GM12878 (cell line): ENCODE measurements around the gene SPESP1. TPM values are rescaled to one million over a fixed set of nuclear protein-coding genes. Genes with fewer than 3 reads are reported as not detected.

Experiments
- ATAC-seq: fragments of 200-7000 bp; cut with Tn5 transposase; 3 replicates; pipeline ENCODE4 v1.9.1; 2020; ENCODE audit warnings: mild to moderate bottlenecking, moderate library complexity
- BruUV-seq: library from RNA; stranded (reverse); fragments of 400-500 nt; replicated peaks from 2 replicates; lab custom pipeline; 2021; lab: Mats Ljungman, UMichigan
- CTCF ChIA-PET: fragments of 300-600 bp; sonication (Branson Sonifier 250); formaldehyde crosslinking; extraction: SDS; loops from one replicate; lab custom pipeline; 2021; ENCODE audit warnings: inconsistent platforms; lab: Yijun Ruan, JAX
- POLR2A ChIA-PET: fragments of 350-600 bp; formaldehyde crosslinking; extraction: SDS; loops from one replicate; lab custom pipeline; 2021; ENCODE audit warnings: inconsistent platforms; lab: Charles Lee
- RAD21 ChIA-PET: fragments of 300-600 bp; sonication (Branson Sonifier 250); formaldehyde crosslinking; loops from one replicate; lab custom pipeline; 2023; ENCODE audit warnings: antibody characterized with exemption; ENCODE audit not compliant: unreplicated experiment; lab: Charles Lee
- SMC1A ChIA-PET: fragments of 300-600 bp; sonication (Branson Sonifier 250); formaldehyde crosslinking; loops from one replicate; lab custom pipeline; 2023; ENCODE audit not compliant: unreplicated experiment, uncharacterized antibody; lab: Charles Lee
- DNase-seq: peaks from one replicate; pipeline ENCODE4 v3.0.0-alpha.2; 2011; ENCODE audit warnings: low read depth, low spot score
- FAIRE-seq: peaks from 3 replicates; lab custom pipeline; 2011; peaks lifted over from hg19 to GRCh38; lab: Jason Lieb, UNC
- H2AFZ ChIP-seq: 2 replicates; pipeline ENCODE4 v1.6.0; 2011; ENCODE audit warnings: low read depth, low read length, control low read depth; ENCODE audit not compliant: control insufficient read depth
- H3K27ac ChIP-seq: 2 replicates; pipeline ENCODE4 v1.5.1; 2011; ENCODE audit warnings: control low read depth; ENCODE audit not compliant: control insufficient read depth, insufficient read depth
- H3K27me3 ChIP-seq, 2 experiments: replicated peaks in 1 of 2; 2 replicates each; pipeline versions ENCODE4 v1.6.0 to v1.6.1; 2011; ENCODE audit warnings: low read length in 1 of 2; ENCODE audit not compliant: control insufficient read depth in 2 of 2, insufficient read depth in 2 of 2
- H3K36me3 ChIP-seq, 2 experiments: 2 replicates each; pipeline ENCODE4 v1.5.1; 2011; ENCODE audit warnings: low read length in 1 of 2; ENCODE audit not compliant: control insufficient read depth in 2 of 2, insufficient read depth in 2 of 2
- H3K4me1 ChIP-seq: 2 replicates; pipeline ENCODE4 v1.6.1; 2011; ENCODE audit warnings: mild to moderate bottlenecking, low read length, moderate library complexity, mixed read lengths; ENCODE audit not compliant: control insufficient read depth, insufficient read depth
- H3K4me2 ChIP-seq: 2 replicates; pipeline ENCODE4 v1.6.0; 2011; ENCODE audit warnings: control low read depth; ENCODE audit not compliant: control insufficient read depth, insufficient read depth
- H3K4me3 ChIP-seq: fragments of 200-600 bp; sonication (generic); 2 replicates; pipeline ENCODE4 v1.5.1; 2016
- H3K79me2 ChIP-seq: 2 replicates; pipeline ENCODE4 v1.6.0; 2011; ENCODE audit warnings: low read length; ENCODE audit not compliant: control insufficient read depth, insufficient read depth
- H3K9ac ChIP-seq: 2 replicates; pipeline ENCODE4 v1.8.0; 2011; ENCODE audit warnings: low read length, control low read depth, mixed read lengths; ENCODE audit not compliant: control insufficient read depth, insufficient read depth
- H3K9me3 ChIP-seq: replicated peaks from 3 replicates; pipeline ENCODE4 v1.5.1; 2011; ENCODE audit warnings: mild to moderate bottlenecking, low read length; ENCODE audit not compliant: control insufficient read depth, insufficient read depth
- H4K20me1 ChIP-seq: 2 replicates; pipeline ENCODE4 v1.6.0; 2011; ENCODE audit not compliant: control insufficient read depth, insufficient read depth
- BACH1 ChIP-seq: fragments of 450-650 bp; IDR thresholded peaks from 2 replicates; pipeline ENCODE4 v1.6.1; 2017; ENCODE audit warnings: mild to moderate bottlenecking, borderline replicate concordance
- CEBPB ChIP-seq, 2 experiments: fragments of 150-350 bp in 1 of 2; IDR thresholded peaks; 2 replicates each; pipeline ENCODE4 v1.6.1; 2012 to 2014; ENCODE audit warnings: low read depth in 2 of 2, low read length in 2 of 2, borderline replicate concordance in 1 of 2, inconsistent platforms in 1 of 2
- CHD1 ChIP-seq: IDR thresholded peaks from 2 replicates; pipeline ENCODE4 v1.6.1; 2012; ENCODE audit warnings: low read depth, low read length, improper control_type of control experiment
- EP300 ChIP-seq, 2 experiments: fragments of 150-350 bp in 1 of 2; IDR thresholded peaks; 2 replicates each; pipeline ENCODE4 v1.6.1; 2011 to 2012; ENCODE audit warnings: low read depth in 2 of 2, low read length in 2 of 2, borderline replicate concordance in 1 of 2, improper control_type of control experiment in 1 of 2, inconsistent platforms in 1 of 2; ENCODE audit not compliant: control insufficient read depth in 1 of 2
- ESRRA ChIP-seq: IDR thresholded peaks from 2 replicates; pipeline ENCODE4 v1.6.1; 2012; ENCODE audit warnings: mild to moderate bottlenecking, low read length, improper control_type of control experiment
- IKZF2 ChIP-seq, 2 experiments: fragments of 450-650 bp; IDR thresholded peaks; 2 replicates each; pipeline ENCODE4 v1.6.1; 2017; ENCODE audit warnings: mild to moderate bottlenecking in 2 of 2, moderate library complexity in 2 of 2
- JUND ChIP-seq: IDR thresholded peaks from 2 replicates; pipeline ENCODE4 v1.6.1; 2012; ENCODE audit warnings: low read depth, mild to moderate bottlenecking, low read length, improper control_type of control experiment, moderate library complexity
- MYC ChIP-seq: IDR thresholded peaks from 2 replicates; pipeline ENCODE4 v1.6.1; 2011; ENCODE audit warnings: mild to moderate bottlenecking, low read length, moderate library complexity, inconsistent platforms; ENCODE audit not compliant: insufficient read depth, insufficient replicate concordance, insufficient read length, severe bottlenecking
- RAD51 ChIP-seq: fragments of 450-650 bp; IDR thresholded peaks from 2 replicates; pipeline ENCODE4 v1.6.1; 2016; ENCODE audit warnings: moderate library complexity, mild to moderate bottlenecking, inconsistent platforms
- RELA ChIP-seq: fragments of 450-650 bp; IDR thresholded peaks from 2 replicates; pipeline ENCODE4 v1.8.0; 2014; ENCODE audit warnings: borderline replicate concordance; ENCODE audit not compliant: partially characterized antibody
- SMAD5 ChIP-seq: IDR thresholded peaks from 2 replicates; pipeline ENCODE4 v1.6.1; 2016; ENCODE audit warnings: antibody characterized with exemption, low read depth
- TAF1 ChIP-seq: IDR thresholded peaks from 2 replicates; pipeline ENCODE4 v1.6.1; 2011; ENCODE audit warnings: mild to moderate bottlenecking, low read depth, low read length, borderline replicate concordance
- TCF7 ChIP-seq: IDR thresholded peaks from 2 replicates; pipeline ENCODE4 v1.6.1; 2014; ENCODE audit warnings: antibody characterized with exemption, borderline replicate concordance
- ZBTB4 ChIP-seq: fragments of 450-650 bp; formaldehyde crosslinking; IDR thresholded peaks from 2 replicates; pipeline ENCODE4 v1.4.0; 2022; ENCODE audit warnings: mild to moderate bottlenecking, moderate library complexity
- ZNF274 ChIP-seq: IDR thresholded peaks from one replicate; pipeline ENCODE4 v1.8.0; 2011; ENCODE audit not compliant: insufficient read length, insufficient read depth
- WGBS: methylation state at CpG from one replicate; pipeline ENCODE4 v1.1.6; 2016; ENCODE audit warnings: low lambda C conversion rate; ENCODE audit not compliant: insufficient replicate concordance, insufficient coverage; ENCODE audit errors: missing lambda C conversion rate; 5-methylcytosine and 5-hydroxymethylcytosine counted together
- in situ Hi-C: fragments of 300-500 bp; cut with MboI; formaldehyde crosslinking; loops from 9 replicates; pipeline ENCODE4 v1.14.3; 2018; ENCODE audit warnings: mixed read lengths
- intact Hi-C: fragments of 100-400 bp; cut with micrococcal nuclease; formaldehyde crosslinking; loops from one replicate; pipeline ENCODE4 v1.14.2; 2022; ENCODE audit not compliant: unreplicated experiment
- polyA plus RNA-seq, 11 experiments: library from polyadenylated mRNA; depleted of rRNA in 4 of 11; unstranded in 6 of 11; stranded (reverse) in 5 of 11; fragments of >200 nt; fragmentation: Nextera tagmentation in 4 of 11; fragmentation: Illumina TruSeq in 1 of 11; extraction: Ambion mirVana in 4 of 11; extraction: Trizol in 1 of 11; gene quantifications; 1 replicate in 1 of 11; 2 replicates in 10 of 11; pipeline versions ENCODE4 v1.2.1 to v1.2.3, GENCODE V29; 2011 to 2016; ENCODE audit warnings: inconsistent platforms in 2 of 11, missing spikeins in 2 of 11, low read depth in 1 of 11
- total RNA-seq, 4 experiments: library from RNA; depleted of rRNA in 3 of 4; stranded (reverse); fragments of >200 nt in 3 of 4; fragmentation: Illumina TruSeq in 1 of 4; extraction: Trizol in 1 of 4; gene quantifications; 2 replicates each; pipeline versions ENCODE4 v1.2.1 to v1.2.3, GENCODE V29; 2013 to 2021
- TF ChIP-seq, protein P1 (sequence below): IDR thresholded peaks from 2 replicates; pipeline ENCODE4 v1.6.1; 2012; ENCODE audit warnings: low read depth, low read length, improper control_type of control experiment
- TF ChIP-seq, protein P2 (sequence below): fragments of 450-650 bp; formaldehyde crosslinking; IDR thresholded peaks from 2 replicates; pipeline ENCODE4 v1.4.0; 2020; ENCODE audit warnings: mild to moderate bottlenecking, moderate library complexity

SPESP1 gene
- total and polyA plus RNA-seq, 10 of the 15 experiments (the other 5 are each of a cell fraction or from before 2014, with no cell fraction given) = not detected

GRCh38 chr15:68994981-68995761 is 64.8 kb downstream of the SPESP1 start:
- Histone ChIP-seq H4K20me1 (no peaks in the 10 kb centered on the region), H3K4me1 (no peaks in the 10 kb centered on the region), H3K9me3 (no peaks in the 10 kb centered on the region), H3K27ac (no peak overlapping the region), H3K79me2 (no peaks in the 10 kb centered on the region), H3K4me2 (no peak overlapping the region), H3K9ac (no peak overlapping the region), H2AFZ (no peak overlapping the region), H3K27me3 (no peaks in the 10 kb centered on the region; a peak in 2 of 4 replicates), H3K36me3 (no peaks in the 10 kb centered on the region), H3K4me3 (no peak overlapping the region)
- no peak for FAIRE-seq
- intact Hi-C loops = no loop called here
- no peak for DNase-seq
- RAD21 ChIA-PET = no interaction called here
- POLR2A ChIA-PET = no interaction called here
- CTCF ChIA-PET = no interaction called here
- SMC1A ChIA-PET = no interaction called here
- no peak for TF ChIP-seq ZNF274
- no peak for TF ChIP-seq ESRRA
- TF ChIP-seq IKZF2 (IDR thresholded peaks at IDR 0.05) = no peak
- TF ChIP-seq CEBPB (IDR thresholded peaks at IDR 0.05; ENCODE audit: borderline replicate concordance in 1 of 2, low read depth in 2 of 2, low read length in 2 of 2) = no peak
- TF ChIP-seq ZBTB4 (CRISPR knock-in tag) = no peak
- no peak for TF ChIP-seq RAD51
- TF ChIP-seq, protein P1, sequence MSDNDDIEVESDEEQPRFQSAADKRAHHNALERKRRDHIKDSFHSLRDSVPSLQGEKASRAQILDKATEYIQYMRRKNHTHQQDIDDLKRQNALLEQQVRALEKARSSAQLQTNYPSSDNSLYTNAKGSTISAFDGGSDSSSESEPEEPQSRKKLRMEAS = no peak
- TF ChIP-seq, protein P2, sequence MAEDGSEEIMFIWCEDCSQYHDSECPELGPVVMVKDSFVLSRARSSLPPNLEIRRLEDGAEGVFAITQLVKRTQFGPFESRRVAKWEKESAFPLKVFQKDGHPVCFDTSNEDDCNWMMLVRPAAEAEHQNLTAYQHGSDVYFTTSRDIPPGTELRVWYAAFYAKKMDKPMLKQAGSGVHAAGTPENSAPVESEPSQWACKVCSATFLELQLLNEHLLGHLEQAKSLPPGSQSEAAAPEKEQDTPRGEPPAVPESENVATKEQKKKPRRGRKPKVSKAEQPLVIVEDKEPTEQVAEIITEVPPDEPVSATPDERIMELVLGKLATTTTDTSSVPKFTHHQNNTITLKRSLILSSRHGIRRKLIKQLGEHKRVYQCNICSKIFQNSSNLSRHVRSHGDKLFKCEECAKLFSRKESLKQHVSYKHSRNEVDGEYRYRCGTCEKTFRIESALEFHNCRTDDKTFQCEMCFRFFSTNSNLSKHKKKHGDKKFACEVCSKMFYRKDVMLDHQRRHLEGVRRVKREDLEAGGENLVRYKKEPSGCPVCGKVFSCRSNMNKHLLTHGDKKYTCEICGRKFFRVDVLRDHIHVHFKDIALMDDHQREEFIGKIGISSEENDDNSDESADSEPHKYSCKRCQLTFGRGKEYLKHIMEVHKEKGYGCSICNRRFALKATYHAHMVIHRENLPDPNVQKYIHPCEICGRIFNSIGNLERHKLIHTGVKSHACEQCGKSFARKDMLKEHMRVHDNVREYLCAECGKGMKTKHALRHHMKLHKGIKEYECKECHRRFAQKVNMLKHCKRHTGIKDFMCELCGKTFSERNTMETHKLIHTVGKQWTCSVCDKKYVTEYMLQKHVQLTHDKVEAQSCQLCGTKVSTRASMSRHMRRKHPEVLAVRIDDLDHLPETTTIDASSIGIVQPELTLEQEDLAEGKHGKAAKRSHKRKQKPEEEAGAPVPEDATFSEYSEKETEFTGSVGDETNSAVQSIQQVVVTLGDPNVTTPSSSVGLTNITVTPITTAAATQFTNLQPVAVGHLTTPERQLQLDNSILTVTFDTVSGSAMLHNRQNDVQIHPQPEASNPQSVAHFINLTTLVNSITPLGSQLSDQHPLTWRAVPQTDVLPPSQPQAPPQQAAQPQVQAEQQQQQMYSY (CRISPR knock-in tag) = no peak
- TF ChIP-seq CHD1 = no peak
- no peak for TF ChIP-seq TAF1
- no peak for TF ChIP-seq RELA
- TF ChIP-seq JUND = no peak
- no peak for TF ChIP-seq MYC
- TF ChIP-seq BACH1 = no peak
- no peak for TF ChIP-seq EP300 (IDR thresholded peaks at IDR 0.05; ENCODE audit: borderline replicate concordance in 1 of 2, control insufficient read depth in 1 of 2, low read depth in 2 of 2, low read length in 2 of 2)
- no peak for TF ChIP-seq TCF7
- no peak for TF ChIP-seq SMAD5
- WGBS = 17% methylated on average over 9 of the region's 9 CpGs
- no peak for ATAC-seq
- in situ Hi-C loops = no loop called here
- no TSS peak for BruUV-seq
